ENCODE measurements around the gene KLHL29.
"Not testable (repeated sequence)": the region's sequence is repeated elsewhere in the genome, so short reads cannot be mapped to it uniquely, and the experiment has no call there.

KLHL29 gene

GRCh38 chr2:23347471-23348092, 37.4 kb upstream of the KLHL29 start:
- no peak overlapping the region for H3K4me3 ChIP-seq (ENCODE audit: low read depth, low read length)
- no peak for DNase-seq (ENCODE audit: low read depth)
- TF ChIP-seq MYC (IDR thresholded peaks at IDR 0.05; ENCODE audit: low read depth, low read length) = no peak
- TF ChIP-seq, protein P1, sequence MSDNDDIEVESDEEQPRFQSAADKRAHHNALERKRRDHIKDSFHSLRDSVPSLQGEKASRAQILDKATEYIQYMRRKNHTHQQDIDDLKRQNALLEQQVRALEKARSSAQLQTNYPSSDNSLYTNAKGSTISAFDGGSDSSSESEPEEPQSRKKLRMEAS (IDR thresholded peaks at IDR 0.05; ENCODE audit: low read depth, low read length) = no peak
- TF ChIP-seq, protein P2, sequence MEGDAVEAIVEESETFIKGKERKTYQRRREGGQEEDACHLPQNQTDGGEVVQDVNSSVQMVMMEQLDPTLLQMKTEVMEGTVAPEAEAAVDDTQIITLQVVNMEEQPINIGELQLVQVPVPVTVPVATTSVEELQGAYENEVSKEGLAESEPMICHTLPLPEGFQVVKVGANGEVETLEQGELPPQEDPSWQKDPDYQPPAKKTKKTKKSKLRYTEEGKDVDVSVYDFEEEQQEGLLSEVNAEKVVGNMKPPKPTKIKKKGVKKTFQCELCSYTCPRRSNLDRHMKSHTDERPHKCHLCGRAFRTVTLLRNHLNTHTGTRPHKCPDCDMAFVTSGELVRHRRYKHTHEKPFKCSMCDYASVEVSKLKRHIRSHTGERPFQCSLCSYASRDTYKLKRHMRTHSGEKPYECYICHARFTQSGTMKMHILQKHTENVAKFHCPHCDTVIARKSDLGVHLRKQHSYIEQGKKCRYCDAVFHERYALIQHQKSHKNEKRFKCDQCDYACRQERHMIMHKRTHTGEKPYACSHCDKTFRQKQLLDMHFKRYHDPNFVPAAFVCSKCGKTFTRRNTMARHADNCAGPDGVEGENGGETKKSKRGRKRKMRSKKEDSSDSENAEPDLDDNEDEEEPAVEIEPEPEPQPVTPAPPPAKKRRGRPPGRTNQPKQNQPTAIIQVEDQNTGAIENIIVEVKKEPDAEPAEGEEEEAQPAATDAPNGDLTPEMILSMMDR (IDR thresholded peaks at IDR 0.05; ENCODE audit: low read depth, low read length) = no peak
- no peak for TF ChIP-seq POLR2A (IDR thresholded peaks at IDR 0.05; ENCODE audit: extremely low read depth, insufficient read length)

- H3K4me3 ChIP-seq (ENCODE audit: low read depth, low read length) = not testable (repeated sequence)
Observed at GRCh38 chr2:23348093-23348481, 36.9 kb upstream of the KLHL29 start.

DNA sequence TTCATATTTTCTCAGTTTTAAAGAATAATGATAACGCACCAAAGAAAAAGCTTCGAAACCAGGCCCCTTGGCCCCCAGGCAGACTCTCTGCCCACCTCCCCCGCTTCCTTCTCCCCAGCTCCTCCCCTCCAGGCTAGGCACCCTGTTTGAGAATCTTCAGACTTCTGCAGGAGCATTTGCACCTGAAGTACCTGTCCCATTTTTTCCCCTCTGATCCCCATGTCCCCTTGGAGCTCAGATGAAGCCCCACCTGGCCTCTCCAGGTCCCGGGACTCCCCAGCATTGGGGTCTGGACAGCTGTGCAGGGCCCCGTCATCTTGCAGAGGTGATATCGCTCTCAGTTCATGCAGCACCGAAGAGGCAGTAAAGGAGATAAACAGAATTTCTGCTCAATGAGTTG, 35.5 kb upstream of the KLHL29 start:
- no peak overlapping the region for H3K4me3 ChIP-seq (ENCODE audit: low read depth, low read length)
- no peak for DNase-seq (ENCODE audit: low read depth)
- TF ChIP-seq, protein P2 (IDR thresholded peaks at IDR 0.05; ENCODE audit: low read depth, low read length) = no peak
- TF ChIP-seq, protein P1 (IDR thresholded peaks at IDR 0.05; ENCODE audit: low read depth, low read length) = no peak
- TF ChIP-seq POLR2A (IDR thresholded peaks at IDR 0.05; ENCODE audit: extremely low read depth, insufficient read length) = no peak

More at GRCh38 chr2:23348093-23348481, 36.9 kb upstream of the KLHL29 start:
- not testable (repeated sequence) for DNase-seq (ENCODE audit: low read depth)

- DNase-seq (ENCODE audit: low read depth) = no peak
- TF ChIP-seq POLR2A (IDR thresholded peaks at IDR 0.05; ENCODE audit: extremely low read depth, insufficient read length) (no peak), MYC (IDR thresholded peaks at IDR 0.05; ENCODE audit: low read depth, low read length) (no peak)
- TF ChIP-seq, protein P2 (IDR thresholded peaks at IDR 0.05; ENCODE audit: low read depth, low read length) = no peak
- TF ChIP-seq, protein P1 (IDR thresholded peaks at IDR 0.05; ENCODE audit: low read depth, low read length) = no peak
- no peak overlapping the region for H3K4me3 ChIP-seq (ENCODE audit: low read depth, low read length)
Observed at GRCh38 chr2:23350041-23350791, 34.8 kb upstream of the KLHL29 start.

DNA sequence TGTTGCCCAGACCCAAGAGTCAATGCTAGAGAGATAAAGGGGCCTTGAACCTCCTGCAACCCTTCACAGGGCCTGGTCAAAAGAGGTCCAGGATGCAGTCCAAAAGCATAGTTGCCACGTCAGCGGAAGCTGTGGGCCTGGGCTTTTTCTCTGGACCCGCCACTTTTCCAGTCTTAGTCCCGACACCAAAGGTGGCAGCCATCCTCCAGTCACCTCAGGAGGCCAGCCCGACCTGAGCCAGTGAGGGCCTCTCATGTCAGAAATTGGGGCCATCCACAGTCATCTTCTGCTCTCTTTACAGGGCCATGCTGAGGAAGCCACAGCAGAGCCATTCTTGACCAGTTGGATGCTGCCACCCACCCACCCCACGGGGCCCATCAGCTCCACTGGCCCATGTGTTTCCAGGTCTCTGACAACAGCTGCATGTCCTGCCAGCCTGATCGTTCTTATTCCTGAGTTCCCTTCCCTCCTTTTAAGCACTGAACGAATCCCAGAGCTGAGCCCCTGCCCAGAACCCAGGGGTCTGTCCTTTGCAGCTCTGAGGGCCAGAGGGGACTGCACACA, 34.1 kb upstream of the KLHL29 start:
- H3K4me3 ChIP-seq (ENCODE audit: low read depth, low read length) = no peak overlapping the region
- DNase-seq (ENCODE audit: low read depth) = no peak
- no peak for TF ChIP-seq MYC (IDR thresholded peaks at IDR 0.05; ENCODE audit: low read depth, low read length)
- TF ChIP-seq, protein P2 (IDR thresholded peaks at IDR 0.05; ENCODE audit: low read depth, low read length) = no peak
- TF ChIP-seq POLR2A (IDR thresholded peaks at IDR 0.05; ENCODE audit: extremely low read depth, insufficient read length) = no peak
- TF ChIP-seq, protein P1 (IDR thresholded peaks at IDR 0.05; ENCODE audit: low read depth, low read length) = no peak

GRCh38 chr2:23351388-23352141, 33.4 kb upstream of the KLHL29 start:
- TF ChIP-seq POLR2A (IDR thresholded peaks at IDR 0.05; ENCODE audit: extremely low read depth, insufficient read length) (no peak), MYC (IDR thresholded peaks at IDR 0.05; ENCODE audit: low read depth, low read length) (no peak)
- TF ChIP-seq, protein P1 (IDR thresholded peaks at IDR 0.05; ENCODE audit: low read depth, low read length) = peak; percentile 26; the same call in 1 of the 2 replicates
- TF ChIP-seq, protein P2 (IDR thresholded peaks at IDR 0.05; ENCODE audit: low read depth, low read length) = peak; percentile 86
- H3K4me3 ChIP-seq (ENCODE audit: low read depth, low read length) = no peak overlapping the region
- peak; percentile 68 for DNase-seq (ENCODE audit: low read depth)

Data from NB4 (cell line).